CD4-positive, alpha-beta T cell treated with Interleukin-15 for 1 hour (primary cell): ENCODE measurements around the gene TSC22D3.
"Not testable (repeated sequence)": the region's sequence is repeated elsewhere in the genome, so short reads cannot be mapped to it uniquely, and the experiment has no call there.

ENCODE experiments used
- DNase-seq: peaks from one replicate; pipeline ENCODE4 v3.0.0-alpha.2; 2020

Gene TSC22D3

DNA sequence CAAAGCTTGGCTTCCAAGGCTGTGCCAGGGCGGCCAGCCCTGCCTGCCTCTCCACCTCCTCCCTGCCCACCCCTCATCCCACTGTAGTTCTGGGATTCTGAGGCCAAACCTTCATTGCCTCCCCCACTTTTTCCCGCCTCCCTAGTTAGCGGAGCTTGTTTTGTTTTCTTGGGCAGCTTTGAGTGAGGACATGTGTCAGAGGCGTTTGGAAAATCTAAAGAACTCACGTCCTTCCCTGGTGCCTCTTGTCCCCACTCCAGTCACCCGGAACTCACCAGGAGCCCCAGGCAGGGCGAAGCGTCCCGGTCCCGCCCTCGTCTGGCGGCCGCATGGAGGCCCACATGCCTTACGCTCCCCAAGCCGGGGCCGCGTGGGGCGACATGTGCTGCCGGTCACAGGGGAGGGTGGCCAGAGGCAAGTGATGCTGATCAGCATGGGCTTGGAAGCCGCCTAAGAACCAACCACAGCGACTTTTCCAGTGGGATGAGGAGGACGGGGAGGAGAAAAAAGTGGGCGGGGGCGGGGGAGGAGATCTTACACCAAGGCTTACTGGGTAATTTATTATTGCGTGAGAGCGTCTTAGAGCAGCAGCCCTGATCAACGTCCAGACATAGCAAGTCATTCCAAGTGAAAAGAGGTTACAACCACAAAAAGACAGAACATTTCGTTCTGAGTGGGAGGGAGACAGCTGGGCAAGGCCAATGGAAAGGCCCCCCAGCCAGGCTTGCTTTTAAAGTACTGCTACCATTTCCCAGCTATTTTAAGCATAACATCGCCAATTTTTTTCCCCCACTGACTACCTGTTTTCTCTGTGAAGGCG is 98.8 kb downstream of the TSC22D3 start:
- peak; percentile 69 for DNase-seq

DNA sequence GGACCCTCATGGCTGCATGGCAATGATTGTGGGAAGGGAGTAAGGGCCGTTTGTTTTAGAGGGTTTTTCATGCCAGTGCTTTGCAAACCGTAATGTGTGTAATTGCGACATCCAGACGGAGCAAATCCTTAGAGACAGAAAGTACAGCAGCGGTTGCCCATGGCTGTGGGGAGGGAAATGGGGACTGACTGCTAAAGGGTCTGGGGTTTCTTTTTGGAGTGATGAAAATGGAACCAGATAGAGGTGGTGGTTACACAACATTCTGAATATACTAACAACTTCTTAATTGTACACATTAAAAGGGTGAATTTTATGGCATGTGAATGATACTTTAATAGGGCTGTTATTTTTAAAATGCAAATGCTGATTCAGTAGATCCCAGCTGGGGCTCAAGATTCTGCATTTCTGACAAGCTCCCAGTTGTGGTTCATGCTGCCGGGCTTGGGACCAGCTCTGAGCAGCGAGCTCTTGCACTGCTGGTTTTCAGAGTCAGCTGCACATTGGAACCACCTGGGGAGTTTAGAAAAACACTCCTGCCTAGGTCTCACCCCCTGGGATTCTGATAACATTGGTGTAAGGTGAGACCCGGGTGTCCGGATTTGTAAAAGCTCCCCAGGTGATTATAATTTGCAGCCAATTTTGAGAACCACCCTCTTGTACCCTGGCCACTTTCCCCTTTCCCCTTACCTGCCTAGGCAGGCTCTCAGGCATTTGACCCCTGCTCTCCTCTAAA is 99.6 kb downstream of the TSC22D3 start:
- peak; percentile 39 for DNase-seq

DNA sequence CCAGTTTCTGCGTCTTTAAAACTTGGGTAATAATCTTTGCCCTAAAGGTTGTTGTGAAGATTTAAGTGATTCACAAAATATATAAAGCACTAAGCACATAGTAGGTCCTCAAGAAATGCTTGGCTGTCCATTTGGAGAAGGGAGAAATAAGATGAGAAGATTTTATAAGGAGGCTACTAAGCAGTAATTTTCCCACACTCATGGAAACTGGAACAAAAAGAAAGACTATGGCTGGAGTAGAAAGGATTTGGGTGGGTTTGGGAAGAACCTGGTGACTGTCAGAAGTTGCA is 100.3 kb downstream of the TSC22D3 start:
- DNase-seq = no peak

DNA sequence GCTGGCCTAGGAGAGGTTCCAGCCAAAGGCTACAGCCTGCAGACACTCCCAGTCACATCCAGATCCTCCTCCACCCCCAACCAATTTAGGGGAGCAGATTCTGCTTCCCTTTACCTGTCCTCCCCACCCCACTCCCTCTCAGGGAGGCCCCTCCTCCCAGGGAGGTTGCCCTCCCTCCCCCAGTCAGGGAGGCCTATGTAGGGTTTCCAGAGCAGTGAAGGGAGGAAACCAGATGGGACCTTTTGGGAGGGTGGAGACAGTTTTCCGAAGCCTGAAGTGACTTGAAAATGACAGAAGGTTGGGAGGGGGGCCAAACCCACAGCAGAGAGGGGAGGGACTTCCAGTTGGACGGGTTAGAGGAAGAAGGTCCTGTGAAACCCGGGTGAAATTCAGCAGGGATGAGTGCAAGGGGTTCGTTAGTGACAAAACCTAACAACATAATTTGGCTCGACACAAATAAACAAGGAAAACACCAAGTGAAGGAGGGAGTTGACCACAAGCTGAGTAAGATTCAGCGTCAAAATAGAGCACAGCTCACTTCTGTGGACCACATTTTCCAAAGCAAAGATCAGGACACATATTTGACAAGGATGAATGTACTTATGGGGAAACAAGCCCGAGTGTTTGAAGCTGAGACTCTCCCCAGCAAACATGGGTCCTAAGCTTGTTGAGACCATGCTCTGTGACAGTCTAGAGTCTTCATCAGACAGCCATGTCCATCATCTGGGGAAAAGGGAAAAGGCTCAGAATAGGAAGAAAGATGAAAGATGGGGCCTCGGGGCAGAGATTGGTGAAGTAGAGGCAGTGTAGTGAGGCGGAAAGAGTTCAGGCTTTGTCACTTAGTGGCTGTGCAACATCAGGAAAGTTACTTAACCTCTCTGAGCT is 100.9 kb downstream of the TSC22D3 start:
- DNase-seq = peak; percentile 81

DNA sequence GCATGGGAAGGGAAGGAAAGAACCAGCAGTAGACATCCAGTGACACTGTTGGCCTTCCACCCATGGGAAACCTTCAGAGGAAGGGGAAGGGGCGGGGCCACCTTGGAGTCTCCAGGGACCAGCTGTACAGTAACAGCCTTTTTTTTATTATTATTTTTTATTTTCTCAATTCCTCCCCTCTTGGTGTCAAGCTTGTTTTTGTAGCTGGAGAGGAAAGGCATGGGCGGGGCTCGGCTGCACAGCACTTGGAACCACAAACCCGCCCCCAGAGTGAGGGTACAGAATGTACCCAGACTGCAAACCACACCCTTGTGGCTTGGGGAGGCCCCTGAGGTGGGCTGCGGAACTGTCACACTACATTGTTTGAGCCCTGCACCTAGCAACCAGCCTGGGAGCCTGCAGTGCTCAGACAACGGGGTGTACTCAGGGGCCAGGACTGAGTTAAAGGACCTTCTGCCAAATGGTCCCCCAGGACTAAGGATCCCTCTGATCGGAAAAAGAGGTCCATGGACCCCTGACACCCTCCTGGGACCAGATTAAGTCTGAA is 101.6 kb downstream of the TSC22D3 start:
- DNase-seq = peak; percentile 99

DNA sequence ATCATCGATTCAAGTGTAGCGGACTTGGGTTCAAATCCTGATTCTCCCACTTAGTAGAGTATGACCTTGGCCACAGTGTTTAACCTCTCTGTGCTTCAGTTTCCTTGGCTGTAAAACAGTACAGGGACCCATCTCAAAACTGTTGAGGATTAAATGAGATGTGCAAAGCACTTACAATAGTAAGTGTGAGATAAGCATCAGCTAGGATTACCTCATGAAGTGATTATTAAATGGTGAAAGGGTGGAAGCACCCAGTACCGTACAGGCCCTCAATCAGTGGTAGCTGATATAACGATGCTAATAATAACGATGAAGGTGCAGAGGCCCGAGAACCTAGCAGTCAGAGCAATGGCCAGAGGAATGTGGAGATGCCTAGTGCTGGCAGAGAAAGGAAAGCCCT is 102.2 kb downstream of the TSC22D3 start:
- no peak for DNase-seq

DNA sequence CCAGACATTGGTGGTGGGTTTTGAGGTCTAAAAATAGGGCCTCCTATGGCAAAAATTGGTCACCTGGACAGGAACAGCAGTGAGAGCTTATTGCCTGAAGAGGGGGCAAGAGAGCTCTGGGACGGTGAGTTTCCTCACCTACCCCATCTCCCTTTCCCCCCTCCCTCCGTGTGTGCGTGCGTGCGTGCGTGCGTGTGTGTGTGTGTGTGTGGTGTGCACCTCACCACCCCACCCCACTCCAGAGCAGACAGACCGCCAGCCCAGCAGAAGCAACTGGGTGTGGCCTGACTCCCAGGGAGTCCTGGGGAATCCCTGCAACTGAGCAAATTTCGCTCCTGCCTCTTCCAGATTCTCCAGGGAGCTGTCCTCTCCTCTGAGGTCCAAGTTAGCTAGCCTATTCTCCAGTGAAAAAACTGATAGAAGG is 102.6 kb downstream of the TSC22D3 start:
- peak; percentile 94 for DNase-seq

DNA sequence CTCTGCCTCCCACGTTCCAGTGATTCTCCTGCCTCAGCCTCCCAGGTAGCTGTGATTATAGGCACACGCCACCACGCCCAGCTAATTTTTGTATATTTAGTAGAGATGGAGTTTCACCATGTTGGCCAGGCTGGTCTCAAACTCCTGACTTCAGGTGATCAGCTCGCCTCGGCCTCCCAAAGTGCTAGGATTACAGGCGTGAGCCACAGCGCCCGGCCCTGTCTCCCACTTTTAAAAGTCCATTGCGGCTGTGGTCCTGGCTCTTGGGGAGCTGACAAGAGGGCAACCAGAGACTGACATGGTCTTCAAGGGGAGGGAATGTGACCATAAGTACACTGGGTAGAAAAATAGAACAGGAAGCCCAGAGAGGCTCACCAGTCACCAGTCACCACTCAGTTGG is 104.3 kb downstream of the TSC22D3 start:
- not testable (repeated sequence) for DNase-seq

DNA sequence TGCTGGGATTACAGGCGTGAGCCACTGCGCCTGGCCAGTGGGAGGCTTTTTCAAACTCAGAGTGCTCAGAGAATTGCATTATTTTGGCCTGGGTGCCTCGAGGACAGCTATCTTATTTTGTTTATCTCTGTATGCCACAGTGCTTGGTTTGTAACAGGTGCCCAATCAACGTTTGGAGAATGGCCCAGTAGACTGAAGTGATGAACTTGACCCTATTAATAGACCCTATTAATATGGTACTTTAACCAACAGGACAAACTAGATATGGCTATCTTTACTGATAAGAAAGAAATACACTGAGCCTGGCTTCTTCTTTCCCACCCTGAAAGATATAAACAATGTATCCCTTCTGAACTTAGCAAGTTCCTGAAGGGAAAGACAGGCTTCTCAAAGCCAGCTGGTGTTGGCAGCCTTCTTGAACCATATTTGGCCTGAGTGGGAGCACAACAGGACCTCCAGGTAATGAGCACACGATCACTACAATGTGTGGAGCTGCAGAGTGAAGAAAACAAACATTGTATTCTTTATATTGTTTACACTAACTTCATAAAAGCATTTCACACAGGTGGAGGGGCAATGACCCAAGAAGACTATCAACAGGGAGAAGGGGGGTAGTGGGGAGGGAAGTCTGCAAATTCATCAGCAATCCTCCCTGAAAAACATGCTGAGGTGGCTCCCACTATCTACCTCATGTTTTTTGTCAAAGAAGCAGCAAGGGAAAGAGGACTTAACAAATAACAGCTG is 105.5 kb downstream of the TSC22D3 start:
- DNase-seq = no peak

DNA sequence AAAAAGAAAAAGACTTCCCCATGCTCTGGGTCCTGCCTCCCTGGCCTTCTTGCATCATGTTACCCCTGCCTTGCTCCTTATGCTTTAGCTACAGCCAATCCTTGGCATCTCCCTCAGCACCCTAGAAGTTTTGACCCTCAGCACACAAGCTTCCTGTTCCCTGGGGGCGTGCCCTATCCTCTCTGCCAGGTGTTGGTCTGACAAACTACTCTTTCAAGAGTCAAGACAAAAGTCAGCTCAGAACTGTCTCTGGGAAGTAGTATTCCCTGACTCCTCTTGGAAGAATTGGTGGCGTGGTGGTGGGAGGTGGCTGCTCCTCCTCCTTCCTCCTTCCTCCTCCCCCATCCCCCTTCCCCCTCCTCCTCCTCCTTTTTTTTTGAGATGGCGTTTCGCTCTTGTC is 106.3 kb downstream of the TSC22D3 start:
- no peak for DNase-seq

DNA sequence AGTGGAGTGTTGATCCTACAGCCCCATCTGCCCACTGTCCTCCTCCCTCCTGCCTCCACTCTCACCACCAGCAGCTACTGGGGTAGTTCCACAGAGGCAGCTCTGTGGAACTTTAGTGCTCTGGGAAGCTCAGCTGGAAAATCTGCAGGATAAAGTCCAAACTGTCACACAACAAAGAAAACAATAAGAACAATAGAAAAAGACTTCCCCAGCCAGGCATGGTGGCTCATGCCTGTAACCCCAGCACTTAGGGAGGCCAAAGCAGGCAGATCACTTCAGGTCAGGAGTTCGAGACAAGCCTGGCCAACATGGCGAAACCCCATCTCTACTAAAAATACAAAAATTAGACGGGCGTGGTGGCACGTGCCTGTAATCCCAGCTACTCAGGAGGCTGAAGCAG is 106.9 kb downstream of the TSC22D3 start:
- DNase-seq = not testable (repeated sequence)

DNA sequence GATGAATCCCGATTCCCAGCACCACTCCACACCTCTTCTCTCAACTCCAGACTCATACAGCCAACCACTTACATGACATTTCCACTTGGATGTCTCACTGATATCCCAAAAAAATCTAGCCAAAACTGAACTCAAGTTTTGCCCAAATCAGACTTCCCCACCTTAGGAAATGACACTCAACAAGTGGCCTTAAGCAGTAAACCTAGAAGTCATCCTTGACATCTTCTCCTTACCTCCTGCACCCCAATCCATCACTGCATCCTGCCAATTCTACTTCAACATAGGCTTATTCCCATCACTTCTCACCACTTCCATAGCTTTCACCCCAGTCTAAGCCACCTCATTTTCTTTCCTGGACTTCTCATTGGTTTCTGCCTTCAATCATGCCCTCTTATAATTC is 108.2 kb downstream of the TSC22D3 start:
- no peak for DNase-seq

DNA sequence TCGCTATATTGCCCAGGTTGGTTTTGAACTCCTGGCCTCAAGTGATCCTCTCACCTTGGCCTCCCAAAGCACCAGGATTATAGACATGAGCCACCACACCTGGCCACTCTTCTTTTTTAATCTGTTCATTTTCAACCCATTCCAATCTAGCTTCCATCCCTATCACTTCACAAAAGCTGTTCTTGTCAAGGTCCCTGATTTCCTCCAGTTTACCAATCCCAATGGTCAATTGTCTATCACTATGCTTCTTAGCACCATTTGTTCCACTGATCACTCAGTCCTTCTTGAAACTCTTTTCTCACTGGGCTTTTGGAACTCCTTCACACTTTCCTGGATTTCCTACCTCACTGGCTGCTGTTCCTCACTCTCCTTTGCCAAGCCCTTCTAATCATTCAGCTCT is 108.7 kb downstream of the TSC22D3 start:
- no peak for DNase-seq
